Ovary (tissue), 9 donors: ENCODE measurements around the gene TUBA3D. TPM values are rescaled to one million over a fixed set of nuclear protein-coding genes. Genes with fewer than 3 reads are reported as not detected.
A peak's percentile ranks its signal among the peaks of the same experiment; 100 is the strongest.
"Not testable (repeated sequence)": the region's sequence is repeated elsewhere in the genome, so short reads cannot be mapped to it uniquely, and the experiment has no call there.

Experiments
- DNase-seq, 5 donors: peaks; one replicate each; pipeline ENCODE4 v3.0.0-alpha.2; 2019 to 2020
- H3K27ac ChIP-seq, 2 donors: fragments of 200-600 bp; one replicate each; pipeline versions ENCODE4 v1.5.1 to v1.8.0; 2019 to 2022
- H3K27me3 ChIP-seq: fragments of 200-600 bp; one replicate; pipeline ENCODE4 v1.8.0; 2022
- H3K36me3 ChIP-seq: fragments of 200-600 bp; sonication (generic); one replicate; pipeline ENCODE4 v1.5.1; 2019
- H3K4me1 ChIP-seq: one replicate; pipeline ENCODE4 v1.8.1; 2013; ENCODE audit warnings: mild to moderate bottlenecking, moderate library complexity; ENCODE audit not compliant: insufficient read depth
- H3K4me3 ChIP-seq: fragments of 200-600 bp; sonication (generic); one replicate; pipeline ENCODE4 v1.5.1; 2017
- H3K9me3 ChIP-seq, 2 donors: fragments of 200-600 bp in 1 of 2; sonication (generic) in 1 of 2; one replicate each; pipeline versions ENCODE4 v1.5.1 to v1.8.1; 2013 to 2019; ENCODE audit warnings: mild to moderate bottlenecking in 1 of 2, moderate library complexity in 1 of 2
- EP300 ChIP-seq: sonication (generic); formaldehyde crosslinking; IDR thresholded peaks from one replicate; pipeline ENCODE4 v1.6.1; 2017; ENCODE audit warnings: antibody characterized with exemption
- POLR2A ChIP-seq: fragments of 450-650 bp; IDR thresholded peaks from one replicate; pipeline ENCODE4 v1.6.1; 2017; ENCODE audit warnings: antibody characterized with exemption, mild to moderate bottlenecking, moderate library complexity
- WGBS, 3 donors: extraction: QIAGEN DNeasy Blood & Tissue Kit in 1 of 3; methylation state at CpG; one replicate each; pipeline versions ENCODE4 v1.1.5 to v1.1.7; 2013 to 2017; 5-methylcytosine and 5-hydroxymethylcytosine counted together
- intact Hi-C, 4 donors: fragments of 100-400 bp; cut with DNase I; formaldehyde crosslinking; loops; one replicate each; pipeline versions ENCODE4 v1.11.0 to v1.15.1; 2022 to 2023
- polyA plus RNA-seq, 2 donors: library from polyadenylated mRNA; stranded (reverse); fragments of 200-250 nt in 1 of 2; fragments of 350-450 nt in 1 of 2; fragmentation: Illumina TruSeq in 1 of 2; extraction: RNeasy Lipid Tissue Mini Kit (QIAGEN cat#74804) in 1 of 2; gene quantifications; one replicate each; pipeline ENCODE4 v1.2.3, GENCODE V29; 2013 to 2014
- total RNA-seq, 7 donors: library from RNA; depleted of rRNA in 2 of 7; stranded (reverse); fragments of >200 nt in 2 of 7; fragmentation: NEBNext Ultra II Directional in 3 of 7; extraction: Animal tissue kit (Norgen Biotek cat#: 25700) in 3 of 7; gene quantifications; one replicate each; pipeline versions ENCODE4 v1.1.0 to v1.2.4, GENCODE V29; 2016 to 2023
- TF ChIP-seq, protein P1 (sequence below), 3 donors: fragments of 450-650 bp in 2 of 3; fragments of 200-600 bp in 1 of 3; IDR thresholded peaks; one replicate each; pipeline versions ENCODE4 v1.5.1 to v1.8.0; 2016 to 2022; ENCODE audit warnings: antibody characterized with exemption in 3 of 3, mild to moderate bottlenecking in 1 of 3
- donor health status: DM: no; HTN: no; CAD: no; lungs with moderate emphysema.
- donor health status: DM: no; HTN: no; CAD: no.
- donor health status: Bipolar disorder and iron deficiency.
- donor health status: DM: yes; HTN: yes; CAD: no.
- donor health status: DM: no; HTN: no; CAD: no.
- donor health status: DM: yes; HTN: yes; CAD: no.

The TUBA3D gene
- total and polyA plus RNA-seq, 9 donors, result 0.15 to 74.1 (median 0.38) TPM; not detected in 2

DNA sequence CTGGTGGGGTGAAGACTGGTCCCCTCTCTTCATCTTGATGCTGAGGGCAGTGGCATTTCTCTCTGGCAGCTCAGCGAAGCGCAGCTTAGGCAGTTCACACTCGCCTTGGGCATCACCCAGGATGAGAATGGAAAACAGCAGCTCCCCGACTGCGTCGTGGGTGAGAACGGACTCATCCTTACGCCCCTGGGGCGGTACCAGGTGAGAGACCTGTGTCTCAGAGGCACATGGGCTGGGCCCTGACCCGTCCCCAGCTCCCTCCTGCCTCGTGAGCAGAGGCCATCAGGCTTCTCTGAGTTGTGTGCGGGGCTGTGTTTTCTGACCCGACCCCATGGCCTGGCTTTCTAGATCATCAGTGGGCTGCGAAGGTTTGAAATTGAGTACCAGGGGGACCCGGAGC is 43.5 kb downstream of the TUBA3D start:
- WGBS, 3 donors, result 89 to 94% (median 93%) methylated on average over 15 of the region's 15 CpGs
- no peaks in the 10 kb centered on the region for H3K36me3 ChIP-seq
- intact Hi-C loops, result no loop called here
- TF ChIP-seq, protein P1, sequence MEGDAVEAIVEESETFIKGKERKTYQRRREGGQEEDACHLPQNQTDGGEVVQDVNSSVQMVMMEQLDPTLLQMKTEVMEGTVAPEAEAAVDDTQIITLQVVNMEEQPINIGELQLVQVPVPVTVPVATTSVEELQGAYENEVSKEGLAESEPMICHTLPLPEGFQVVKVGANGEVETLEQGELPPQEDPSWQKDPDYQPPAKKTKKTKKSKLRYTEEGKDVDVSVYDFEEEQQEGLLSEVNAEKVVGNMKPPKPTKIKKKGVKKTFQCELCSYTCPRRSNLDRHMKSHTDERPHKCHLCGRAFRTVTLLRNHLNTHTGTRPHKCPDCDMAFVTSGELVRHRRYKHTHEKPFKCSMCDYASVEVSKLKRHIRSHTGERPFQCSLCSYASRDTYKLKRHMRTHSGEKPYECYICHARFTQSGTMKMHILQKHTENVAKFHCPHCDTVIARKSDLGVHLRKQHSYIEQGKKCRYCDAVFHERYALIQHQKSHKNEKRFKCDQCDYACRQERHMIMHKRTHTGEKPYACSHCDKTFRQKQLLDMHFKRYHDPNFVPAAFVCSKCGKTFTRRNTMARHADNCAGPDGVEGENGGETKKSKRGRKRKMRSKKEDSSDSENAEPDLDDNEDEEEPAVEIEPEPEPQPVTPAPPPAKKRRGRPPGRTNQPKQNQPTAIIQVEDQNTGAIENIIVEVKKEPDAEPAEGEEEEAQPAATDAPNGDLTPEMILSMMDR (IDR thresholded peaks at IDR 0.05), result no peak
- no peak for TF ChIP-seq POLR2A
- no peak for TF ChIP-seq EP300
- H3K27me3 ChIP-seq, result no peaks in the 10 kb centered on the region
- H3K27ac ChIP-seq, result no peak overlapping the region
- H3K9me3 ChIP-seq, result no peaks in the 10 kb centered on the region
- H3K4me3 ChIP-seq, result no peak overlapping the region
- DNase-seq, result no peak
- H3K4me1 ChIP-seq, result peaks cover 2% of the 10 kb centered on the region

DNA sequence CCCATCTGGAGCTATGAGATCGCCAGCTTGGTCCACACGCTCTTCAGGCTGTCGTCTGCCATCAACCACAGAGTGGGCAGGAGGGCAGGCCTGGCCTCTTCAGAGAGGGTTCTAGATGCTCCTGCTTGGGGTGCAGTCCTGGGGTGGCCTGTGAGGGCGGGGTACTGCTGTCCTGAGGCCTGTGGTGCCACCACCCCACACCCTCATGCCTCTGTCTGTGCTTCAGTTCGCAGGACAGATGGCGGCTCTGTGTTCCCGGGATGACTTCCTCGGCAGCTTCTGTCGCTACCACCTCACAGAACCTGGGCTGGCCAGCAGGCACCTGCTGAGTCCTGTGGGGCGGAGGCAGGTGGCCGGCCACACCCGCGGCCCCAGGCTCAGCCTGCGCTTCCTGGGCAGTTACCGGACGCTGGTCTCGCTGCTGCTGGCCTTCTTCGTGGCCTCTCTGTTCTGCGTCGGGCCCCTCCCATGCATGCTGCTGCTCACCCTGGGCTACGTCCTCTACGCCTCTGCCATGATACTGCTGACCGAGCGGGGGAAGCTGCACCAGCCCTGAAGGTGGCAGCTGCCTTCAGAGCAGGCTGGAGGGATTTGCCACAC is 44.1 kb downstream of the TUBA3D start:
- WGBS, 3 donors, result 88 to 95% (median 89%) methylated on average over 17 to 24 of the region's 24 CpGs
- H3K27me3 ChIP-seq, H3K9me3 ChIP-seq, H3K4me3 ChIP-seq, H3K4me1 ChIP-seq, intact Hi-C loops, DNase-seq, H3K27ac ChIP-seq, H3K36me3 ChIP-seq: not testable (repeated sequence)

DNA sequence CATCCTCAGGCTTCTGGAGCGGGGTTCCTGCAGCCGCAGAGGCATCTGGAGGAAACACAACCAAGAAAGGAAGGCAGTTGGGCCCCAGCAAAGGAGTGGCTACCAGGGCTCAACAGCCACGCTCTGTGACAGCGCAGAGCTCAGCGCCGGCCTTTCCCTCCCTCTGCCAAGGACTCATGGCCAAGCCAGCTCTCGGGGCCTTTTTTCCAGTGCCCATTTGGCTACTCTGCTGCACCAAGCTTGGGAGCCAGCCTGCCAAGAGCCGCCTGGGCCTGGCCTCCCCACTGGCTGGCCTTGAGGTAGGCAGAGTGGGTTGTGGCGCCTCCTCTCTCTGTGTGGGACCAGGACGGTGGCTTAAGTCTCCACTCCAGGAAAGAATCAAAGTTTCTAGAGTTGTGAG is 44.6 kb downstream of the TUBA3D start:
- TF ChIP-seq, protein P1 (IDR thresholded peaks at IDR 0.05), result no peak
- no peak for TF ChIP-seq EP300
- TF ChIP-seq POLR2A, result no peak
- peaks cover 2% of the 10 kb centered on the region for H3K4me1 ChIP-seq
- H3K27ac ChIP-seq, result no peak overlapping the region
- H3K27me3 ChIP-seq, result no peaks in the 10 kb centered on the region
- intact Hi-C loops, result no loop called here
- DNase-seq, result no peak
- H3K9me3 ChIP-seq, result no peaks in the 10 kb centered on the region
- 79 to 92% (median 90%) methylated on average over 10 of the region's 10 CpGs for WGBS, 3 donors
- no peak overlapping the region for H3K4me3 ChIP-seq
- no peaks in the 10 kb centered on the region for H3K36me3 ChIP-seq

DNA sequence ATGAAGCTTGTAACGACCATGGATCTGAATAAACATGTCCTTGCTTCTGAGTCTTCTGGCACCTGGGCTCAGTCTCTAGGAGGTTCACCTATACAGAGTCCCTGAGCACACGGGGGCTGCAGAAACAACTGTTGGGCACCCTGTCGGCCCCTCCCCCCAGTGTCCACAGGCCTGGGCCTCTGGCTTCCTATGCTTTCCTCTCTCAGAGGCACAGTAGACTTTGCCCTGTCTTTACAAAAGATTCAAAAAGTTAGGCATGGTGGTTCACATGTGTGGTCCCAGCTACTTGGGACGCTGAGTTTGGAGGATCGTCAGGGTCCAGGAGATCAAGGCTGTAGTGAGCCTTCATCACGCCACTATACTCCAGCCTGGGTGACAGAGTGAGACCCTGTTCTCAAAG is 45.6 kb downstream of the TUBA3D start:
- H3K4me3 ChIP-seq, DNase-seq, H3K27me3 ChIP-seq, H3K4me1 ChIP-seq, H3K9me3 ChIP-seq, H3K27ac ChIP-seq, H3K36me3 ChIP-seq, intact Hi-C loops: not testable (repeated sequence)
- 69 to 82% (median 75%) methylated on average over 4 to 6 of the region's 6 CpGs for WGBS, 3 donors

DNA sequence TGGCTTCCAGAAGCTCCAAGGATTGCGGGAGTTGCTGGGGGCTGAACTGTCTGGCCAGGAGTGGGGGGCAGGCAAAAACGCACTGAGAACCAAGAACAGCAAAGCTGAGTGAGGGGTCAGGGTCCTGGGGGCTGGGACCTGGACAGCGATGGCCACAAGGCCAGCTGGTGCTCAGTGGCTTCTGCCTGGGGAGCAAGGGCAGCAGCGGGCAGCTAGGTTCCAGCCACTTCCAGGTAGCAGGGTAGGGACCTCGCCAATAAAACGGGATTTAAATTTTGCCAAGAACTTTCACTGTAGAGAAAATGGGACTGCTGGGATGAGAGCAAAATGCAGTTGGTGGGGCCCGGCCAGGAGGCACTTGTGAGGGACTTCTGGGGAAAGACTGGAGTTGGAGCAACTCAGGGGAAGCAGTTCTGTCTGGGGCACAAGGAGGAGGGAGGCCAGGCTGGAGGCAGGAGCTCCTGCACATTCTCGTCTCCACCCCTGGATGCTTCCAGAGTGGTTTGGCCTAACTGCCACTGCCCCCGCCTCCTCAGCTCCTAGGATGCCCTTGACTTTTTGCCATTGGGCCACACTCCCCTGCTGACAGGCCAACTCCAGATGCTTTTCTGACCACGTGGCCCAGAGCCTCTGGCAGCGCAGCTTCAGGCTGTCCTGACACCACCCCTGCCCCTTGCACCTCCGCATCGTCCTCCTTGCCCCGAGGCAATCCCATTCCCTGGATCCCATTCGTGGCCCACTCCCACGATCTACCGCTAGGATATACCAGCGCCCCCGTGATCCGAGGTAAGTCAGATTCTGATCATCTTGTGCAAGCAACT is 46.3 kb downstream of the TUBA3D start:
- H3K27me3 ChIP-seq, result no peaks in the 10 kb centered on the region
- no peak overlapping the region for H3K27ac ChIP-seq
- peaks cover 2% of the 10 kb centered on the region for H3K4me1 ChIP-seq
- H3K4me3 ChIP-seq, result no peak overlapping the region
- TF ChIP-seq POLR2A, result no peak
- TF ChIP-seq, protein P1 (IDR thresholded peaks at IDR 0.05), result no peak
- no peak for TF ChIP-seq EP300
- no peaks in the 10 kb centered on the region for H3K36me3 ChIP-seq
- H3K9me3 ChIP-seq, result no peaks in the 10 kb centered on the region
- DNase-seq, result peak in 4 of 5 donors; percentile 48 to 77 (median 66)
- intact Hi-C loops, result no loop called here
- WGBS, 3 donors, result 52 to 76% (median 52%) methylated on average over 19 to 20 of the region's 20 CpGs

DNA sequence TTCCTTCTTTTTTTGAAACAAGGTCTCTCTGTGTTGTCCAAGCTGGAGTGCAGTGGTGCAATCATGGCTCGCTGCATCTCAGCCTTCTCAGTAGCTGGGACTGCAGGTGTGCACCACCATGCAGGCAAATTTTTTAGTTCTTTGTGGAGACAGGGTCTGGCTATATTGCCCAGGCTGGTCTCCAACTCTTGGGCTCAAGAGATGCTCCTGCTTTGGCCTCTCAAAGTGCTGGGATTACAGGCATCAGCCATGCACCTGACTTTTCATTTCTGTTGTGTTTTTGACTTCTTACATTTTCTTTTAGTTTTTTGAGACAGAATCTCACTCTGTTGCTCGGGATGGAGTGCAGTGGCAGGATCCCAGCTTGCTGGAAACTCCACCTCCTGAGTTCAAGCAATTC is 49.3 kb downstream of the TUBA3D start:
- H3K36me3 ChIP-seq, H3K4me3 ChIP-seq, H3K27me3 ChIP-seq, intact Hi-C loops, H3K4me1 ChIP-seq, H3K9me3 ChIP-seq, H3K27ac ChIP-seq: not testable (repeated sequence)
- peak in 1 of 5 donors; percentile 2 for DNase-seq
- 78 to 86% (median 85%) methylated on average over 2 of the region's 2 CpGs for WGBS, 3 donors

DNA sequence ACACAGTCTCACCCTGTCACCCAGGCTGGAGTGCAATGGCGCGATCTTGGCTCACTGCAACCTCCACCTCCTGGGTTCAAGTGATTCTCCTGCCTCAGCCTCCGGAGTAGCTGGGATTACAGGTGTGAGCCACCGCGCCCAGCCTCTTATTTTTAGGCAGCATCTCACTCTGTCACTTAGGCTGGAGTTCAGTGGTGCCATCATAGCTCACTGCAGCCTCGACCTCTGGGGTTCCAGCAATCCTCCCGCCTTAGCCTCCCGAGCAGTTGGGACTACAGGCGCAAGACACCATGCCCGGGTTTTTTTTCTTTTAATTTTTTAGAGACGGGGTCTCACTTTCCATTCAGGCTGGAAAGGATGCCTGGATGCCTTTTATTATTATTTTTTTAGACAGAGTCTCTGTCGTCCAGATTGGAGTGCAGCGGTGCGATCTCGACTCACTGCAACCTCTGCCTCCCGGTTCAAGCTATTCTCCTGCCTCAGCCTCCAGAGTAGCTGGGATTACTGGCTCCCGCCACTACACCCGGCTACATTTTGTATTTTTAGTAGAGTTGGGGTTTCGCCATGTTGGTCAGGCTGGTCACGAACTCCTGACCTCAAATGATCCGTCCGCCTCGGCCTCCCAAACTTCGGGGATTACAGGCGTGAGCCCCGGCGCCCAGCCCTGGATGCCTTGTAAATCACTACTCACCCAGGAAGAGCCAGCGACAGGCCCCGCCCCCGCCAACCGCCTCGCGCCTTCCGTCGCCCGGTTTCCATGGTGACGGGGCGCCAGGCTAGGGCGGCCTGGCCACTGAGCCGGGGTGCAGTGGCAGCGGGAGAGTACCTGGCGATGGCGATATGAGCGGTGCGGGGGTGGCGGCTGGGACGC is 51.4 kb downstream of the TUBA3D start, which contains the start of gene CCDC74A:
Gene CCDC74A (plus strand): TSS at position 758 of the 871 bp plus-strand sequence. CDS start 83 bp downstream, at position 841.
- H3K27me3 ChIP-seq, H3K27ac ChIP-seq, H3K36me3 ChIP-seq, H3K4me1 ChIP-seq, H3K9me3 ChIP-seq, intact Hi-C loops: not testable (repeated sequence)
- DNase-seq, result peak; percentile 71 to 81 (median 74)
- 28 to 48% (median 34%) methylated on average over 27 to 40 of the region's 47 CpGs for WGBS, 3 donors
- peak within 1 kb of the TSS; percentile 43 for H3K4me3 ChIP-seq
